Endothelial cell of umbilical vein (primary cell): ENCODE measurements around the gene TGM6.

Source experiments
- CTCF ChIP-seq, 2 donors: IDR thresholded peaks; 1 replicate in 1 of 2; 2 replicates in 1 of 2; pipeline ENCODE4 v1.5.1; 2011; ENCODE audit warnings: low read length in 2 of 2, mild to moderate bottlenecking in 2 of 2, moderate library complexity in 2 of 2, control low read depth in 1 of 2, inconsistent platforms in 1 of 2, low read depth in 1 of 2; ENCODE audit not compliant: insufficient read depth in 1 of 2; ENCODE audit errors: extremely low read depth in 1 of 2
- MAX ChIP-seq: IDR thresholded peaks from 2 replicates; pipeline ENCODE4 v1.6.1; 2011; ENCODE audit not compliant: insufficient read depth, insufficient read length
- POLR2A ChIP-seq: IDR thresholded peaks from 2 replicates; pipeline ENCODE4 v1.6.1; 2012; ENCODE audit warnings: low read depth, mild to moderate bottlenecking, control low read depth, low read length

- TF ChIP-seq CTCF (IDR thresholded peaks at IDR 0.05; ENCODE audit: extremely low read depth in 1 of 2, insufficient read depth in 1 of 2, low read depth in 1 of 2, low read length in 2 of 2) (no peak), MAX (no peak), POLR2A (no peak)
These were observed 95.4 kb downstream of the TGM6 start for GRCh38 chr20:2475850-2476741.
